Measurements from ENCODE around the gene CROCC2. TPM values are rescaled to one million over a fixed set of nuclear protein-coding genes. Genes with fewer than 3 reads are reported as not detected.
A peak's percentile ranks its signal among the peaks of the same experiment; 100 is the strongest.

CROCC2 gene
- total and polyA plus RNA-seq, 2 donors (not counting 1 experiment from before 2014, with no cell fraction given), result not detected

DNA sequence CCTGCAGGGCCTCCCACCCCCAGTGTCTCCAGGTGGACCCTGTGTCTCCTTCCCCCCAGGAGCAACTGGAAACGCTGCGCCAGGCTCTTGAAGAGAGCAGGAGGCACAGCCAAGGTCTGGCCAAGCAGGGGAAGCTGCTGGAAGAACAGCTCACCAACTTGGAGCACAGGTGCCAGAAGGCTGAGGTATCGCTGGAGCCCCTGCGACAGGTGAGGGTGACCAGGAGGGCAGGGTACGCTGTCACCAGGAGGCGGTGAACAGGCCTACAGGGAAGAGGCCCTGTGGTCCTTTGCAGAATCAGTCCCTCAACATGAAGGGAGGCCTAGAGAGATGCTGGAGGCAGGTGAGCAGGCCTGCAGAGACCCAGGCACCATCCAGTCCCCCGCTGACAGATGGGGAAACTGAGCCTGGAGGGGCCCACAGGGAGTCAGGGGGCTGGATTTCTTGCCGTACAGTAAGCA is 76.7 kb downstream of the CROCC2 start:
- Histone ChIP-seq H2AFZ (ENCODE audit: insufficient read depth, low read depth, low read length, poor library complexity, severe bottlenecking) (no peak overlapping the region), H3K9ac (ENCODE audit: low read length) (no peak overlapping the region), H3K27ac (ENCODE audit: low read length in 2 of 2) (no peak overlapping the region), H3K79me2 (ENCODE audit: control insufficient read depth, insufficient read depth, low read length) (no peaks in the 10 kb centered on the region), H3K4me2 (replicated peaks; ENCODE audit: low read depth, low read length, poor library complexity, severe bottlenecking) (peak overlapping the region; percentile 38), H3K4me3 (ENCODE audit: control extremely low read depth in 1 of 5, extremely low read depth in 1 of 5, insufficient read depth in 1 of 5, low read depth in 2 of 5, low read length in 4 of 5) (no peak overlapping the region), H4K20me1 (ENCODE audit: control insufficient read depth, insufficient read depth, low read length, poor library complexity, severe bottlenecking) (no peaks in the 10 kb centered on the region), H3K36me3 (replicated peaks in 1 of 2; ENCODE audit: control extremely low read depth in 1 of 2, control insufficient read depth in 1 of 2, extremely low read depth in 1 of 2, insufficient read depth in 2 of 2, low read length in 1 of 2) (no peaks in the 10 kb centered on the region), H3K9me3 (ENCODE audit: control extremely low read depth in 1 of 3, control insufficient read depth in 2 of 3, insufficient read depth in 1 of 3, low read length in 2 of 3) (peaks cover 0 to 5% (median 0%) of the 10 kb centered on the region in 3 donors), H3K27me3 (replicated peaks in 1 of 4; ENCODE audit: control extremely low read depth in 1 of 4, control insufficient read depth in 3 of 4, insufficient read depth in 4 of 4, low read length in 3 of 4) (peaks cover 0 to 10% (median 0%) of the 10 kb centered on the region in 4 experiments), H3K4me1 (ENCODE audit: control insufficient read depth in 2 of 2, insufficient read depth in 2 of 2, low read length in 2 of 2) (peaks cover 0 to 4% of the 10 kb centered on the region in 2 donors)
- Mint-ChIP-seq H3K27me3 (peaks cover 3% of the 10 kb centered on the region), H3K4me1 (peaks cover 3% of the 10 kb centered on the region), H3K9me3 (ENCODE audit: insufficient read depth) (no peaks in the 10 kb centered on the region), H3K27ac (no peak overlapping the region), H3K4me3 (no peak overlapping the region)
- ChIA-PET CTCF (interaction anchor here (0.9 to 3.5 kb wide), 8 partner anchors 71 to 469 kb away, joined by 3 to 33 read pairs (median 4); partner anchors contain the start of genes PASK and PPP1R7), POLR2A (no interaction called here)
- WGBS (ENCODE audit: insufficient coverage), result 92% methylated on average over 8 of the region's 8 CpGs
- no peak for ATAC-seq (ENCODE audit: low read depth)
- TF ChIP-seq EZH2 (IDR thresholded peaks at IDR 0.05; ENCODE audit: borderline replicate concordance, insufficient read depth, low read depth, low read length, poor library complexity, severe bottlenecking), result no peak
- TF ChIP-seq, protein P1, sequence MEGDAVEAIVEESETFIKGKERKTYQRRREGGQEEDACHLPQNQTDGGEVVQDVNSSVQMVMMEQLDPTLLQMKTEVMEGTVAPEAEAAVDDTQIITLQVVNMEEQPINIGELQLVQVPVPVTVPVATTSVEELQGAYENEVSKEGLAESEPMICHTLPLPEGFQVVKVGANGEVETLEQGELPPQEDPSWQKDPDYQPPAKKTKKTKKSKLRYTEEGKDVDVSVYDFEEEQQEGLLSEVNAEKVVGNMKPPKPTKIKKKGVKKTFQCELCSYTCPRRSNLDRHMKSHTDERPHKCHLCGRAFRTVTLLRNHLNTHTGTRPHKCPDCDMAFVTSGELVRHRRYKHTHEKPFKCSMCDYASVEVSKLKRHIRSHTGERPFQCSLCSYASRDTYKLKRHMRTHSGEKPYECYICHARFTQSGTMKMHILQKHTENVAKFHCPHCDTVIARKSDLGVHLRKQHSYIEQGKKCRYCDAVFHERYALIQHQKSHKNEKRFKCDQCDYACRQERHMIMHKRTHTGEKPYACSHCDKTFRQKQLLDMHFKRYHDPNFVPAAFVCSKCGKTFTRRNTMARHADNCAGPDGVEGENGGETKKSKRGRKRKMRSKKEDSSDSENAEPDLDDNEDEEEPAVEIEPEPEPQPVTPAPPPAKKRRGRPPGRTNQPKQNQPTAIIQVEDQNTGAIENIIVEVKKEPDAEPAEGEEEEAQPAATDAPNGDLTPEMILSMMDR (IDR thresholded peaks at IDR 0.05), result no peak
- no peak for DNase-seq
- intact Hi-C loops (cut with micrococcal nuclease), result loop anchor here (5.0 kb wide), 2 partner anchors 59 to 169 kb away; partner anchors contain the start of gene PPP1R7

DNA sequence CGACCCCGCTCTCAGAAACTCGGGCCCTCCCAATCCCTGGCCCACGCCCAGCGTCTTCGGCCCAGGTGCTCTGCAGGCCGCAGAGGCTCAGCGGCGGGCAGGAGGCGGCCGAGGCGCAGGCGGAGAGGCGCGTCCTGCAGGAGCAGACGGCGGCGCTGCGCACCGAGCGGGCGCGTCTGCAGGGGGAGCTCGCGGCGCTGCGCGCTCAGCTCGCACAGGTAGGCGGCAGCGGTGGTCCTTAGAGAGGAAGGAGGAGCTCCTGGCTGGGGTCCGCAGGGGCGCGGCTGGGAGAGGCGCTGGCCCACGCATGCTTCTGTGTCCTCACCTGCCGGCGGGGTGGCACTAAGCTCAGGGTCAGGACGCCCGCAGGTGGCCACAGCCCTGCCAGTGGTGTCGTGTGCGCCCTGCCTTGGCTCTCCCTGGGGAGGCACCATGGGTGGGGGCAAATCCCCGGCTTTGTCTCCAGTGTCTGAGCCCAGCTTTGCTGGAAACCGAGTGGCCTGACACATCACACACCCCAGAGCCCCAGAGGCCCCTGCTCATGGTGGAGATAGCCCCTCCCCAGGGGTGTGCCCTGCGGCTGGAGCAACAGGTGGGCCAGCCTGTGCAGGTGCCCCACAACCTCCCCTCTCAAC is 77.3 kb downstream of the CROCC2 start:
- Histone ChIP-seq H4K20me1 (ENCODE audit: control insufficient read depth, insufficient read depth, low read length, poor library complexity, severe bottlenecking) (no peaks in the 10 kb centered on the region), H3K9ac (ENCODE audit: low read length) (no peak overlapping the region), H3K36me3 (replicated peaks in 1 of 2; ENCODE audit: control extremely low read depth in 1 of 2, control insufficient read depth in 1 of 2, extremely low read depth in 1 of 2, insufficient read depth in 2 of 2, low read length in 1 of 2) (no peaks in the 10 kb centered on the region), H3K4me1 (ENCODE audit: control insufficient read depth in 2 of 2, insufficient read depth in 2 of 2, low read length in 2 of 2) (peaks cover 0 to 4% of the 10 kb centered on the region in 2 donors), H3K27me3 (replicated peaks in 1 of 4; ENCODE audit: control extremely low read depth in 1 of 4, control insufficient read depth in 3 of 4, insufficient read depth in 4 of 4, low read length in 3 of 4) (peaks cover 0 to 10% (median 0%) of the 10 kb centered on the region in 4 experiments), H2AFZ (ENCODE audit: insufficient read depth, low read depth, low read length, poor library complexity, severe bottlenecking) (no peak overlapping the region), H3K27ac (ENCODE audit: low read length in 2 of 2) (no peak overlapping the region), H3K4me2 (replicated peaks; ENCODE audit: low read depth, low read length, poor library complexity, severe bottlenecking) (peak overlapping the region; percentile 38), H3K4me3 (ENCODE audit: control extremely low read depth in 1 of 5, extremely low read depth in 1 of 5, insufficient read depth in 1 of 5, low read depth in 2 of 5, low read length in 4 of 5) (no peak overlapping the region), H3K9me3 (ENCODE audit: control extremely low read depth in 1 of 3, control insufficient read depth in 2 of 3, insufficient read depth in 1 of 3, low read length in 2 of 3) (peaks cover 0 to 12% (median 0%) of the 10 kb centered on the region in 3 donors), H3K79me2 (ENCODE audit: control insufficient read depth, insufficient read depth, low read length) (no peaks in the 10 kb centered on the region)
- TF ChIP-seq, protein P1 (IDR thresholded peaks at IDR 0.05), result peak; percentile 67
- TF ChIP-seq EZH2 (IDR thresholded peaks at IDR 0.05; ENCODE audit: borderline replicate concordance, insufficient read depth, low read depth, low read length, poor library complexity, severe bottlenecking), result no peak
- ATAC-seq (ENCODE audit: low read depth) (peak; percentile 83), DNase-seq (peak; percentile 70)
- 5% methylated on average over 45 of the region's 45 CpGs for WGBS (ENCODE audit: insufficient coverage)
- CTCF ChIA-PET, result interaction anchor here (0.8 to 3.5 kb wide), 13 partner anchors 11 to 469 kb away, joined by 3 to 33 read pairs (median 4); partner anchors contain the start of genes ANO7, PASK and PPP1R7
- peaks cover 3% of the 10 kb centered on the region for H3K4me1 Mint-ChIP-seq
- POLR2A ChIA-PET, result no interaction called here
- H3K9me3 Mint-ChIP-seq (ENCODE audit: insufficient read depth), result no peaks in the 10 kb centered on the region
- intact Hi-C loops (cut with micrococcal nuclease), result loop anchor here (5.0 kb wide), 2 partner anchors 59 to 169 kb away; partner anchors contain the start of gene PPP1R7
- no peak overlapping the region for H3K27ac Mint-ChIP-seq
- no peak overlapping the region for H3K4me3 Mint-ChIP-seq
- H3K27me3 Mint-ChIP-seq, result peaks cover 3% of the 10 kb centered on the region

Data from B cell (primary cell).